ENCODE data around the gene C3orf70.

DNA sequence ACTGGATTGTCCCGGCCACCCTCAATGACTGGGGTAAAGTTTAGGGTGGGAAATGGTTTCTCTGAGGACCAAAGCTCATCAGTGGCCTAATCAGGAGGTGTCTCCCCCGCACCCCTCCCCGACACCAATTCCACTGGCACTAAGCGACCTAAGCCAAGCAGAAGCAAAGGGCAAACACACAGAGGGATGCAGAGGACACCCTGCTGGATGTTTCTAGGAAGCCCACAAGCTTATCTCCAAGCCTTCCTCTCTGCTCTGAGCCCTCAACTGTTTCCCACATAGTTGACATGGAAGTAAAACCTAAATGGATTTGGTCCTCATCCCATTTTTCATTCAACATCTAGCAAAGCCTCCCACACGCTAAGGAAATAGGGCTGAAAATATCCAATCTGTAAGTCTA is 68.5 kb downstream of the C3orf70 start:
- TF ChIP-seq EP300 (IDR thresholded peaks at IDR 0.05; ENCODE audit: borderline replicate concordance in 1 of 2, low read depth in 2 of 2, low read length in 2 of 2) (no peak), PHF8 (conservative IDR thresholded peaks at IDR 0.05; ENCODE audit: low read depth, low read length) (no peak)
- TF ChIP-seq, protein P1, sequence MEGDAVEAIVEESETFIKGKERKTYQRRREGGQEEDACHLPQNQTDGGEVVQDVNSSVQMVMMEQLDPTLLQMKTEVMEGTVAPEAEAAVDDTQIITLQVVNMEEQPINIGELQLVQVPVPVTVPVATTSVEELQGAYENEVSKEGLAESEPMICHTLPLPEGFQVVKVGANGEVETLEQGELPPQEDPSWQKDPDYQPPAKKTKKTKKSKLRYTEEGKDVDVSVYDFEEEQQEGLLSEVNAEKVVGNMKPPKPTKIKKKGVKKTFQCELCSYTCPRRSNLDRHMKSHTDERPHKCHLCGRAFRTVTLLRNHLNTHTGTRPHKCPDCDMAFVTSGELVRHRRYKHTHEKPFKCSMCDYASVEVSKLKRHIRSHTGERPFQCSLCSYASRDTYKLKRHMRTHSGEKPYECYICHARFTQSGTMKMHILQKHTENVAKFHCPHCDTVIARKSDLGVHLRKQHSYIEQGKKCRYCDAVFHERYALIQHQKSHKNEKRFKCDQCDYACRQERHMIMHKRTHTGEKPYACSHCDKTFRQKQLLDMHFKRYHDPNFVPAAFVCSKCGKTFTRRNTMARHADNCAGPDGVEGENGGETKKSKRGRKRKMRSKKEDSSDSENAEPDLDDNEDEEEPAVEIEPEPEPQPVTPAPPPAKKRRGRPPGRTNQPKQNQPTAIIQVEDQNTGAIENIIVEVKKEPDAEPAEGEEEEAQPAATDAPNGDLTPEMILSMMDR (IDR thresholded peaks at IDR 0.05; ENCODE audit: control extremely low read depth in 1 of 3, insufficient read depth in 1 of 3, low read depth in 1 of 3, low read length in 3 of 3): no peak
